DND-41 (cell line): ENCODE results near the gene BFSP1.

Experiments used
- ATAC-seq: fragments of 200-7000 bp; cut with Tn5 transposase; 3 replicates; pipeline ENCODE4 v1.9.1; 2021; ENCODE audit warnings: low read depth; ENCODE audit not compliant: insufficient read depth
- DNase-seq: peaks from one replicate; pipeline ENCODE4 v3.0.0-alpha.2; 2020
- H2AFZ ChIP-seq: 2 replicates; pipeline ENCODE4 v1.6.0; 2012; ENCODE audit warnings: low read depth, low read length
- H3K27ac ChIP-seq: 2 replicates; pipeline ENCODE4 v1.5.1; 2012; ENCODE audit warnings: low read length, inconsistent platforms
- H3K27me3 ChIP-seq: fragments of 200-600 bp; sonication (generic); 2 replicates; pipeline ENCODE4 v1.6.0; 2012; ENCODE audit warnings: low read length, mild to moderate bottlenecking, inconsistent platforms; ENCODE audit not compliant: insufficient read depth, poor library complexity
- H3K36me3 ChIP-seq: 2 replicates; pipeline ENCODE4 v1.5.1; 2012; ENCODE audit warnings: low read length, inconsistent platforms; ENCODE audit not compliant: insufficient read depth
- H3K4me1 ChIP-seq: 2 replicates; pipeline ENCODE4 v1.5.1; 2012; ENCODE audit warnings: mild to moderate bottlenecking, low read length; ENCODE audit not compliant: insufficient read depth
- H3K4me2 ChIP-seq: 2 replicates; pipeline ENCODE4 v1.6.0; 2012; ENCODE audit warnings: mild to moderate bottlenecking, moderate library complexity, low read length, inconsistent platforms; ENCODE audit not compliant: insufficient read depth
- H3K4me3 ChIP-seq, 2 experiments: fragments of 200-600 bp in 1 of 2; shearing (Covaris generic) in 1 of 2; 2 replicates each; pipeline ENCODE4 v1.5.1; 2012 to 2016; ENCODE audit warnings: inconsistent platforms in 2 of 2, low read length in 2 of 2, mild to moderate bottlenecking in 2 of 2, low read depth in 1 of 2, moderate library complexity in 1 of 2
- H3K79me2 ChIP-seq: 2 replicates; pipeline ENCODE4 v1.6.0; 2012; ENCODE audit warnings: low read length, inconsistent platforms; ENCODE audit not compliant: insufficient read depth
- H3K9ac ChIP-seq: 2 replicates; pipeline ENCODE4 v1.6.0; 2012; ENCODE audit warnings: low read depth, mild to moderate bottlenecking, inconsistent platforms, low read length, moderate library complexity
- H3K9me3 ChIP-seq: 2 replicates; pipeline ENCODE4 v1.5.1; 2012; ENCODE audit warnings: low read length, moderate library complexity, mild to moderate bottlenecking, inconsistent platforms; ENCODE audit not compliant: insufficient read depth, severe bottlenecking
- H4K20me1 ChIP-seq: 2 replicates; pipeline ENCODE4 v1.6.0; 2012; ENCODE audit warnings: low read length; ENCODE audit not compliant: insufficient read depth
- EZH2 ChIP-seq: IDR thresholded peaks from 3 replicates; pipeline ENCODE4 v1.6.1; 2012; ENCODE audit warnings: borderline replicate concordance, low read depth, mild to moderate bottlenecking, moderate library complexity, low read length, inconsistent platforms; ENCODE audit not compliant: severe bottlenecking
- TF ChIP-seq, protein P1 (sequence below): IDR thresholded peaks from 2 replicates; pipeline ENCODE4 v1.5.1; 2012; ENCODE audit warnings: borderline replicate concordance, low read length, moderate library complexity, mild to moderate bottlenecking; ENCODE audit not compliant: poor library complexity, severe bottlenecking; ENCODE audit errors: extremely low read depth

The BFSP1 gene

DNA sequence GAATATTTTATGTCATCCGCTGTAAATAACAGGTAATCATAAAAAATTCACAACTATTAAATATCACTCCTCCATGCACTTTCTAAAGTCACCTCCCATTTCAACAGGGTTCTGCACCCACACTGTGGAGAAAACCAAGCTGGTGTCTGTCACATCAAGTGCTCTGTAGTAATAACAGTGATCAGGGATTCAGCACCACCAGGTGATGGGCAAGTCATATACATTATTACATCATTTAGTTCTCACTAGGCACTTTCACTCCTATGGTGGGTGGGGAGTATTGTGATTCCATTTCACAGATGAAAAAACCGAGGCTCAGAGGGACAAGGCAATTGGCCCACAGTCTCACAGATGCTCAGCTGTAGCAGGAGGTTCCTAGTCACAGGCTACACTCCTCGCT lies 8.7 kb downstream of the BFSP1 start:
- TF ChIP-seq, protein P1, sequence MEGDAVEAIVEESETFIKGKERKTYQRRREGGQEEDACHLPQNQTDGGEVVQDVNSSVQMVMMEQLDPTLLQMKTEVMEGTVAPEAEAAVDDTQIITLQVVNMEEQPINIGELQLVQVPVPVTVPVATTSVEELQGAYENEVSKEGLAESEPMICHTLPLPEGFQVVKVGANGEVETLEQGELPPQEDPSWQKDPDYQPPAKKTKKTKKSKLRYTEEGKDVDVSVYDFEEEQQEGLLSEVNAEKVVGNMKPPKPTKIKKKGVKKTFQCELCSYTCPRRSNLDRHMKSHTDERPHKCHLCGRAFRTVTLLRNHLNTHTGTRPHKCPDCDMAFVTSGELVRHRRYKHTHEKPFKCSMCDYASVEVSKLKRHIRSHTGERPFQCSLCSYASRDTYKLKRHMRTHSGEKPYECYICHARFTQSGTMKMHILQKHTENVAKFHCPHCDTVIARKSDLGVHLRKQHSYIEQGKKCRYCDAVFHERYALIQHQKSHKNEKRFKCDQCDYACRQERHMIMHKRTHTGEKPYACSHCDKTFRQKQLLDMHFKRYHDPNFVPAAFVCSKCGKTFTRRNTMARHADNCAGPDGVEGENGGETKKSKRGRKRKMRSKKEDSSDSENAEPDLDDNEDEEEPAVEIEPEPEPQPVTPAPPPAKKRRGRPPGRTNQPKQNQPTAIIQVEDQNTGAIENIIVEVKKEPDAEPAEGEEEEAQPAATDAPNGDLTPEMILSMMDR: no peak
- no peak for TF ChIP-seq EZH2
- Histone ChIP-seq H3K9me3 (no peaks in the 10 kb centered on the region), H3K4me1 (no peaks in the 10 kb centered on the region), H3K36me3 (no peaks in the 10 kb centered on the region), H3K4me2 (no peak overlapping the region), H4K20me1 (no peaks in the 10 kb centered on the region), H2AFZ (no peak overlapping the region), H3K27ac (no peak overlapping the region), H3K9ac (no peak overlapping the region), H3K4me3 (no peak overlapping the region), H3K27me3 (peaks cover 5% of the 10 kb centered on the region), H3K79me2 (no peaks in the 10 kb centered on the region)
- no peak for ATAC-seq
- DNase-seq: no peak

- no peak for ATAC-seq
- Histone ChIP-seq H4K20me1 (no peaks in the 10 kb centered on the region), H3K4me3 (no peak overlapping the region)
These were observed 10.6 kb downstream of the BFSP1 start for GRCh38 chr20:17520583-17520982.

DNA sequence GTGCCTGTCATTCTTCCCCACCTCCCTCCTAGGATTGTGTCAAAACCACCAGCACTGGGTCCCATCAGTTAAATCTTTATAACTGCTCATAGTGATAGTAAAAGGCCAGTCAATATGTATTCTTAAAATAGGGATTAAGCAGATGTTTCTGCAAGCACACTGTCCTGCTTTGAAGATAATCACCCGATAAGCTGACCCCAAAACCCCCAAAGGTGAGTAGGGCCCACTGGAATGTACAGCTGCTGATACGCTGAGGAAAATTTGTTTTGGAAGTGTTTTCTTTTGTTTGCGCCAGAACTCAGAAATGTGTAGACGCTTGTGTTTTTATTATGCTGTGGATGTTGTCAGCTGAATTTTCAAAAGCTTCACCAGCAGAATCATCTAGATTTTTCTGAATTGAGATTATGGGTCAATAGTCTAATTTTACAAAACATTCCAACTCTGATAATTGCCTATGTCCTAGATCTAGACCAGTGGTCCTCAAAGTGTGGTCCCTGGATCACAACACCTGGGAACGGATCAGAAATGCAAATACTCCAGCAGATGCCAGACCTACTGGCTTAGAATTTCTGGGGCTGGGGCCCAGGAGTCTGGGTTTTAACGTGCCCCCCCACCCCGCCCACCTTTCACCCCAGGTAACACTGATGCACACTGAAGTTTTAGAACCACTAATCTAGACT lies 11.4 kb downstream of the BFSP1 start:
- H3K27me3 ChIP-seq: peaks cover 8% of the 10 kb centered on the region
- ATAC-seq (no peak), DNase-seq (no peak)
- no peak overlapping the region for H3K9ac ChIP-seq
- H4K20me1 ChIP-seq: no peaks in the 10 kb centered on the region
- no peak overlapping the region for H3K4me2 ChIP-seq
- H3K36me3 ChIP-seq: no peaks in the 10 kb centered on the region
- H3K27ac ChIP-seq: no peak overlapping the region
- no peak overlapping the region for H2AFZ ChIP-seq
- no peaks in the 10 kb centered on the region for H3K9me3 ChIP-seq
- no peaks in the 10 kb centered on the region for H3K79me2 ChIP-seq
- TF ChIP-seq EZH2: no peak
- TF ChIP-seq, protein P1: no peak
- H3K4me1 ChIP-seq: no peaks in the 10 kb centered on the region
- no peak overlapping the region for H3K4me3 ChIP-seq

More at GRCh38 chr20:17520583-17520982, 10.6 kb downstream of the BFSP1 start:
- H3K9me3 ChIP-seq: no peaks in the 10 kb centered on the region
- peaks cover 5% of the 10 kb centered on the region for H3K27me3 ChIP-seq
- H3K4me1 ChIP-seq: no peaks in the 10 kb centered on the region
- H3K79me2 ChIP-seq: no peaks in the 10 kb centered on the region
- H3K36me3 ChIP-seq: no peaks in the 10 kb centered on the region
- no peak for DNase-seq
- no peak for TF ChIP-seq EZH2
- TF ChIP-seq, protein P1: no peak
- H2AFZ ChIP-seq: no peak overlapping the region
- no peak overlapping the region for H3K4me2 ChIP-seq
- no peak overlapping the region for H3K9ac ChIP-seq
- H3K27ac ChIP-seq: no peak overlapping the region
